Measurements from ENCODE around the gene TMEM233.
"Not testable (repeated sequence)": the region's sequence is repeated elsewhere in the genome, so short reads cannot be mapped to it uniquely, and the experiment has no call there.

Gene TMEM233

GRCh38 chr12:119613319-119613936 is 19.9 kb downstream of the TMEM233 start:
- Histone ChIP-seq H2AK5ac (ENCODE audit: low read length) (no peak overlapping the region), H4K5ac (ENCODE audit: low read length) (no peak overlapping the region), H4K8ac (ENCODE audit: low read depth, low read length) (no peak overlapping the region), H3K27me3 (ENCODE audit: insufficient read depth, low read length, poor library complexity) (no peaks in the 10 kb centered on the region), H2BK15ac (replicated peaks; ENCODE audit: low read depth) (no peak overlapping the region), H3K4ac (ENCODE audit: low read depth, low read length) (no peak overlapping the region), H3K9ac (ENCODE audit: low read length) (no peak overlapping the region), H3K79me2 (ENCODE audit: control insufficient read depth, insufficient read depth, low read length) (no peaks in the 10 kb centered on the region), H3K4me1 (ENCODE audit: control insufficient read depth, low read depth, low read length) (no peaks in the 10 kb centered on the region), H3K27ac (ENCODE audit: low read depth, low read length) (no peak overlapping the region), H3K56ac (ENCODE audit: low read length) (no peak overlapping the region), H2BK5ac (ENCODE audit: low read length) (no peak overlapping the region), H3K18ac (ENCODE audit: low read length) (no peak overlapping the region), H3K23ac (ENCODE audit: low read length) (no peak overlapping the region), H3K79me1 (ENCODE audit: low read length) (no peaks in the 10 kb centered on the region), H2BK120ac (ENCODE audit: low read depth, low read length) (no peak overlapping the region), H3K4me3 (ENCODE audit: low read length) (no peak overlapping the region), H3K4me2 (ENCODE audit: low read length) (no peak overlapping the region), H3K36me3 (ENCODE audit: control insufficient read depth, insufficient read depth, low read length) (no peaks in the 10 kb centered on the region)
- no peak for DNase-seq
- no CpG with 5 or more reads among the region's 9 CpGs for WGBS (ENCODE audit: extremely low coverage, insufficient coverage, low lambda C conversion rate)

DNA sequence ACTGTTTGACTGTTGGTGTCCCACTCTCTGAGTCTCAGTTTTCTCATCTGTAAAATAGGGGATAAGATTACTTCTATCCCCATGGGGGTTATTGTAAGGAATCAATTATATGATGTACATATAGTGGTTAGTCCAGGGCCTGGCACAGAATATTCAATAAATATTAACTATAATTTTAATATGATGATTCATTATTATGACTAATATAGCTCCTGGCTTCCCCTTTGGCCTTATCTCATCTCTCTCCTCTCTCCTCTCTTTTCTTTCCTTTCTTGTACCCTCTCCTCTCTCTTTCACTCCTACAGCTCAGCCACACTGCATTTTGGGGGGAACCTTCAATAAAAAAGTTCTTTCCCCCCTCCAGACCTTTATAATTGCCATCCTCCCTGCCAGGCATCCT is 21.1 kb downstream of the TMEM233 start:
- no peak overlapping the region for H2AK5ac ChIP-seq (ENCODE audit: low read length)
- H3K4ac ChIP-seq (ENCODE audit: low read depth, low read length): no peak overlapping the region
- no peak overlapping the region for H3K23ac ChIP-seq (ENCODE audit: low read length)
- H3K4me2 ChIP-seq (ENCODE audit: low read length): no peak overlapping the region
- H2BK15ac ChIP-seq (replicated peaks; ENCODE audit: low read depth): no peak overlapping the region
- H3K9ac ChIP-seq (ENCODE audit: low read length): no peak overlapping the region
- H4K5ac ChIP-seq (ENCODE audit: low read length): no peak overlapping the region
- no peaks in the 10 kb centered on the region for H3K79me1 ChIP-seq (ENCODE audit: low read length)
- H2BK5ac ChIP-seq (ENCODE audit: low read length): no peak overlapping the region
- H2BK120ac ChIP-seq (ENCODE audit: low read depth, low read length): no peak overlapping the region
- H3K18ac ChIP-seq (ENCODE audit: low read length): no peak overlapping the region
- no peak overlapping the region for H3K4me3 ChIP-seq (ENCODE audit: low read length)
- no peak for DNase-seq
- no peak overlapping the region for H3K56ac ChIP-seq (ENCODE audit: low read length)
- no peak overlapping the region for H4K8ac ChIP-seq (ENCODE audit: low read depth, low read length)
- H3K4me1 ChIP-seq (ENCODE audit: control insufficient read depth, low read depth, low read length): no peaks in the 10 kb centered on the region
- H3K27ac ChIP-seq (ENCODE audit: low read depth, low read length): no peak overlapping the region
- H3K79me2 ChIP-seq (ENCODE audit: control insufficient read depth, insufficient read depth, low read length): no peaks in the 10 kb centered on the region
- no peaks in the 10 kb centered on the region for H3K27me3 ChIP-seq (ENCODE audit: insufficient read depth, low read length, poor library complexity)
- H3K36me3 ChIP-seq (ENCODE audit: control insufficient read depth, insufficient read depth, low read length): no peaks in the 10 kb centered on the region

GRCh38 chr12:119615518-119616475 is 22.2 kb downstream of the TMEM233 start:
- H3K9ac ChIP-seq (ENCODE audit: low read length): no peak overlapping the region
- H2BK120ac ChIP-seq (ENCODE audit: low read depth, low read length): no peak overlapping the region
- no peak overlapping the region for H2BK5ac ChIP-seq (ENCODE audit: low read length)
- H4K5ac ChIP-seq (ENCODE audit: low read length): no peak overlapping the region
- no peaks in the 10 kb centered on the region for H3K36me3 ChIP-seq (ENCODE audit: control insufficient read depth, insufficient read depth, low read length)
- DNase-seq: no peak
- no peak overlapping the region for H2AK5ac ChIP-seq (ENCODE audit: low read length)
- H2BK15ac ChIP-seq (replicated peaks; ENCODE audit: low read depth): no peak overlapping the region
- WGBS (ENCODE audit: extremely low coverage, insufficient coverage, low lambda C conversion rate): no CpG with 5 or more reads among the region's 9 CpGs
- no peak overlapping the region for H3K18ac ChIP-seq (ENCODE audit: low read length)
- H3K23ac ChIP-seq (ENCODE audit: low read length): no peak overlapping the region
- no peak overlapping the region for H4K8ac ChIP-seq (ENCODE audit: low read depth, low read length)
- no peak overlapping the region for H3K4ac ChIP-seq (ENCODE audit: low read depth, low read length)
- no peaks in the 10 kb centered on the region for H3K79me1 ChIP-seq (ENCODE audit: low read length)
- no peaks in the 10 kb centered on the region for H3K79me2 ChIP-seq (ENCODE audit: control insufficient read depth, insufficient read depth, low read length)
- no peak overlapping the region for H3K4me2 ChIP-seq (ENCODE audit: low read length)
- no peak overlapping the region for H3K4me3 ChIP-seq (ENCODE audit: low read length)
- no peak overlapping the region for H3K56ac ChIP-seq (ENCODE audit: low read length)
- no peaks in the 10 kb centered on the region for H3K4me1 ChIP-seq (ENCODE audit: control insufficient read depth, low read depth, low read length)
- no peak overlapping the region for H3K27ac ChIP-seq (ENCODE audit: low read depth, low read length)
- no peaks in the 10 kb centered on the region for H3K27me3 ChIP-seq (ENCODE audit: insufficient read depth, low read length, poor library complexity)

- DNase-seq; H3K4ac ChIP-seq (ENCODE audit: low read depth, low read length): not testable (repeated sequence)
- WGBS (ENCODE audit: extremely low coverage, insufficient coverage, low lambda C conversion rate): no CpG with 5 or more reads among the region's 1 CpG
Measured at GRCh38 chr12:119618328-119618896, 24.8 kb downstream of the TMEM233 start.

DNA sequence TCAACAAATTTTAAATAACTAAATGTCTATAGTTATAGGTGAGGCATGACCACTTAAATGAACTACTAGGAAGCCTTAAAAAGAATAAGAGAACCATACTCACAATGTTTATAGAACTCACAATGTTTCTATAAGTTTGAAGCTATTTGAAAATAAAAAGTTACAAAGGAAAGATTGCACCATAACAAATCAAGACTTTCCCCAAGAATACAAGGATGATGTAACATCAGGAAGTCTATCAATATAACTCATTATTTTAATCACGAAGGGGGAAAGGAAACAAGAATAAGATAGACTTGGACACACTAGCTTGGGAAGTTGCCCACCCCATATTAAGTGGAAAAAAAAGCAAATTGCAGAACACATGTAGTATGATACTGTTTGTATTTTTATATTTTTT is 26.9 kb downstream of the TMEM233 start:
- Histone ChIP-seq H4K5ac (ENCODE audit: low read length) (no peak overlapping the region), H3K56ac (ENCODE audit: low read length) (no peak overlapping the region), H2AK5ac (ENCODE audit: low read length) (no peak overlapping the region), H2BK15ac (replicated peaks; ENCODE audit: low read depth) (no peak overlapping the region), H2BK120ac (ENCODE audit: low read depth, low read length) (no peak overlapping the region), H3K79me2 (ENCODE audit: control insufficient read depth, insufficient read depth, low read length) (no peaks in the 10 kb centered on the region), H3K27ac (ENCODE audit: low read depth, low read length) (no peak overlapping the region), H2BK5ac (ENCODE audit: low read length) (no peak overlapping the region), H3K18ac (ENCODE audit: low read length) (no peak overlapping the region), H3K23ac (ENCODE audit: low read length) (no peak overlapping the region), H3K4me1 (ENCODE audit: control insufficient read depth, low read depth, low read length) (no peaks in the 10 kb centered on the region), H3K27me3 (ENCODE audit: insufficient read depth, low read length, poor library complexity) (no peaks in the 10 kb centered on the region), H3K4ac (ENCODE audit: low read depth, low read length) (no peak overlapping the region), H3K9ac (ENCODE audit: low read length) (no peak overlapping the region), H3K4me3 (ENCODE audit: low read length) (no peak overlapping the region), H3K36me3 (ENCODE audit: control insufficient read depth, insufficient read depth, low read length) (no peaks in the 10 kb centered on the region), H4K8ac (ENCODE audit: low read depth, low read length) (no peak overlapping the region), H3K4me2 (ENCODE audit: low read length) (no peak overlapping the region), H3K79me1 (ENCODE audit: low read length) (no peaks in the 10 kb centered on the region)
- no CpG with 5 or more reads among the region's 1 CpG for WGBS (ENCODE audit: extremely low coverage, insufficient coverage, low lambda C conversion rate)
- DNase-seq: no peak

More at GRCh38 chr12:119618328-119618896, 24.8 kb downstream of the TMEM233 start:
- H2BK15ac ChIP-seq (replicated peaks; ENCODE audit: low read depth); H3K27me3 ChIP-seq (ENCODE audit: insufficient read depth, low read length, poor library complexity); H3K23ac ChIP-seq (ENCODE audit: low read length); H3K4me2 ChIP-seq (ENCODE audit: low read length); H3K79me1 ChIP-seq (ENCODE audit: low read length); H3K36me3 ChIP-seq (ENCODE audit: control insufficient read depth, insufficient read depth, low read length); H3K4me1 ChIP-seq (ENCODE audit: control insufficient read depth, low read depth, low read length); H4K8ac ChIP-seq (ENCODE audit: low read depth, low read length); H3K79me2 ChIP-seq (ENCODE audit: control insufficient read depth, insufficient read depth, low read length); H4K5ac ChIP-seq (ENCODE audit: low read length); H2BK120ac ChIP-seq (ENCODE audit: low read depth, low read length); H3K56ac ChIP-seq (ENCODE audit: low read length); H3K27ac ChIP-seq (ENCODE audit: low read depth, low read length); H3K4me3 ChIP-seq (ENCODE audit: low read length); H2BK5ac ChIP-seq (ENCODE audit: low read length); H3K9ac ChIP-seq (ENCODE audit: low read length); H2AK5ac ChIP-seq (ENCODE audit: low read length); H3K18ac ChIP-seq (ENCODE audit: low read length): not testable (repeated sequence)
